Liver (tissue), 3 donors: Measurements from ENCODE around the gene METTL6.

Experiments used
- GABPA ChIP-seq, 2 donors: IDR thresholded peaks in 1 of 2; conservative IDR thresholded peaks in 1 of 2; 2 replicates each; pipeline ENCODE4 v1.6.1; 2016; ENCODE audit warnings: antibody characterized with exemption in 2 of 2, mild to moderate bottlenecking in 1 of 2, moderate library complexity in 1 of 2
- JUND ChIP-seq, 2 donors: IDR thresholded peaks; 2 replicates each; pipeline ENCODE4 v1.6.1; 2016; ENCODE audit warnings: antibody characterized with exemption in 2 of 2
- RAD21 ChIP-seq, 2 donors: IDR thresholded peaks; 2 replicates each; pipeline ENCODE4 v1.6.1; 2016; ENCODE audit warnings: antibody characterized with exemption in 2 of 2, mild to moderate bottlenecking in 2 of 2
- TF ChIP-seq, protein P1 (sequence below): fragments of 150-350 bp; IDR thresholded peaks from 2 replicates; pipeline ENCODE4 v1.5.1; 2017; ENCODE audit warnings: improper control_type of control experiment, low read depth, low read length; ENCODE audit not compliant: missing input control
- donor health status: healthy.
- donor health status: healthy.

DNA sequence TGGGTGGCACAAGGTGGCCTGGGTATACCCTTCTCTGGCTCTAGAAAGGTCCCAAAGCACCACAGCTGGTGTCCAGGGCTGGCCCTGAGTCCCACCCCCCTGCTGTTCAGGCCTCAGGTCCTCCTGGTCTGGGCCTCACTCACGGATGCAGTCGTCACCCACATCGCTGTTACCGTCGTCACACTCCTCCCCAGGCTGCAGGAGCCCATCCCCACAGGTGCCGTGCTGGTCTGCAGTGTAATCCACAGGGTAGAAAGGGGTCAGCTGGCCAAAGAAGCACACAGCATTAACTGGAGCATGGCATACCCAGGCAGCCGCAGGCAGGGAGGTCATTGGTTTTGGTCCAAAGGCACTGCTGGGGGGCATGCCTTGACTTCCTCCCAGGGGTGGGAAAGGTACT, 28.4 kb upstream of the METTL6 start:
- TF ChIP-seq, protein P1, sequence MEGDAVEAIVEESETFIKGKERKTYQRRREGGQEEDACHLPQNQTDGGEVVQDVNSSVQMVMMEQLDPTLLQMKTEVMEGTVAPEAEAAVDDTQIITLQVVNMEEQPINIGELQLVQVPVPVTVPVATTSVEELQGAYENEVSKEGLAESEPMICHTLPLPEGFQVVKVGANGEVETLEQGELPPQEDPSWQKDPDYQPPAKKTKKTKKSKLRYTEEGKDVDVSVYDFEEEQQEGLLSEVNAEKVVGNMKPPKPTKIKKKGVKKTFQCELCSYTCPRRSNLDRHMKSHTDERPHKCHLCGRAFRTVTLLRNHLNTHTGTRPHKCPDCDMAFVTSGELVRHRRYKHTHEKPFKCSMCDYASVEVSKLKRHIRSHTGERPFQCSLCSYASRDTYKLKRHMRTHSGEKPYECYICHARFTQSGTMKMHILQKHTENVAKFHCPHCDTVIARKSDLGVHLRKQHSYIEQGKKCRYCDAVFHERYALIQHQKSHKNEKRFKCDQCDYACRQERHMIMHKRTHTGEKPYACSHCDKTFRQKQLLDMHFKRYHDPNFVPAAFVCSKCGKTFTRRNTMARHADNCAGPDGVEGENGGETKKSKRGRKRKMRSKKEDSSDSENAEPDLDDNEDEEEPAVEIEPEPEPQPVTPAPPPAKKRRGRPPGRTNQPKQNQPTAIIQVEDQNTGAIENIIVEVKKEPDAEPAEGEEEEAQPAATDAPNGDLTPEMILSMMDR = no peak
- TF ChIP-seq GABPA (IDR thresholded peaks at IDR 0.05 in 1 of 2, conservative IDR thresholded peaks at IDR 0.05 in 1 of 2) (no peak), JUND (IDR thresholded peaks at IDR 0.05) (no peak), RAD21 (IDR thresholded peaks at IDR 0.05) (no peak)
